Small intestine (tissue), 7 donors: ENCODE results near the gene NUP214. TPM values are rescaled to one million over a fixed set of nuclear protein-coding genes. Genes with fewer than 3 reads are reported as not detected.

Source experiments
- DNase-seq, 2 donors: peaks; one replicate each; pipeline versions ENCODE4 v3.0.0 to v3.0.0-alpha.2; 2013
- FAIRE-seq: peaks from 2 replicates; lab custom pipeline; 2012; peaks lifted over from hg19 to GRCh38; lab: Jason Lieb, UNC
- H3K27ac ChIP-seq, 3 donors: one replicate each; pipeline ENCODE4 v1.5.1; 2013; ENCODE audit warnings: low read length in 2 of 3, mild to moderate bottlenecking in 2 of 3, control low read depth in 1 of 3, inconsistent platforms in 1 of 3, low read depth in 1 of 3, moderate library complexity in 1 of 3
- H3K27me3 ChIP-seq, 3 donors: one replicate each; pipeline ENCODE4 v1.6.1; 2013; ENCODE audit warnings: low read length in 3 of 3, inconsistent platforms in 1 of 3; ENCODE audit not compliant: control insufficient read depth in 3 of 3, insufficient read depth in 3 of 3
- H3K36me3 ChIP-seq, 3 donors: one replicate each; pipeline ENCODE4 v1.6.1; 2013; ENCODE audit warnings: low read length in 3 of 3, inconsistent platforms in 1 of 3, low read depth in 1 of 3, mild to moderate bottlenecking in 1 of 3, moderate library complexity in 1 of 3; ENCODE audit not compliant: control insufficient read depth in 3 of 3, insufficient read depth in 2 of 3
- H3K4me1 ChIP-seq, 3 donors: one replicate each; pipeline ENCODE4 v1.6.1; 2013; ENCODE audit warnings: low read length in 2 of 3, inconsistent platforms in 1 of 3, low read depth in 1 of 3, mild to moderate bottlenecking in 1 of 3, moderate library complexity in 1 of 3; ENCODE audit not compliant: control insufficient read depth in 3 of 3, insufficient read depth in 2 of 3
- H3K4me3 ChIP-seq, 3 donors: one replicate each; pipeline ENCODE4 v1.5.1; 2013; ENCODE audit warnings: low read length in 3 of 3, control low read depth in 1 of 3, inconsistent platforms in 1 of 3, low read depth in 1 of 3, mild to moderate bottlenecking in 1 of 3, moderate library complexity in 1 of 3
- H3K9me3 ChIP-seq, 2 donors: one replicate each; pipeline ENCODE4 v1.6.1; 2013; ENCODE audit warnings: low read depth in 1 of 2, low read length in 1 of 2; ENCODE audit not compliant: control insufficient read depth in 2 of 2, insufficient read depth in 1 of 2
- WGBS, 3 donors: extraction: QIAGEN DNeasy Blood & Tissue Kit; methylation state at CpG; one replicate each; pipeline ENCODE4 v1.1.7; 2013; 5-methylcytosine and 5-hydroxymethylcytosine counted together
- polyA plus RNA-seq, 4 donors: library from polyadenylated mRNA; stranded (reverse) in 3 of 4; unstranded in 1 of 4; fragments of 200-250 nt in 3 of 4; fragments of 120-200 nt in 1 of 4; gene quantifications; one replicate each; pipeline versions ENCODE4 v1.2.1 to v1.2.3, GENCODE V29; 2013
- donor health status: healthy with polysubstance abuse.
- donor health status: control.
- donor health status: control.
- donor health status: Bipolar disorder and iron deficiency.
- donor health status: healthy.

Gene NUP214
- polyA plus RNA-seq, 4 donors = 16.7 to 49.7 (median 37.3) TPM

DNA sequence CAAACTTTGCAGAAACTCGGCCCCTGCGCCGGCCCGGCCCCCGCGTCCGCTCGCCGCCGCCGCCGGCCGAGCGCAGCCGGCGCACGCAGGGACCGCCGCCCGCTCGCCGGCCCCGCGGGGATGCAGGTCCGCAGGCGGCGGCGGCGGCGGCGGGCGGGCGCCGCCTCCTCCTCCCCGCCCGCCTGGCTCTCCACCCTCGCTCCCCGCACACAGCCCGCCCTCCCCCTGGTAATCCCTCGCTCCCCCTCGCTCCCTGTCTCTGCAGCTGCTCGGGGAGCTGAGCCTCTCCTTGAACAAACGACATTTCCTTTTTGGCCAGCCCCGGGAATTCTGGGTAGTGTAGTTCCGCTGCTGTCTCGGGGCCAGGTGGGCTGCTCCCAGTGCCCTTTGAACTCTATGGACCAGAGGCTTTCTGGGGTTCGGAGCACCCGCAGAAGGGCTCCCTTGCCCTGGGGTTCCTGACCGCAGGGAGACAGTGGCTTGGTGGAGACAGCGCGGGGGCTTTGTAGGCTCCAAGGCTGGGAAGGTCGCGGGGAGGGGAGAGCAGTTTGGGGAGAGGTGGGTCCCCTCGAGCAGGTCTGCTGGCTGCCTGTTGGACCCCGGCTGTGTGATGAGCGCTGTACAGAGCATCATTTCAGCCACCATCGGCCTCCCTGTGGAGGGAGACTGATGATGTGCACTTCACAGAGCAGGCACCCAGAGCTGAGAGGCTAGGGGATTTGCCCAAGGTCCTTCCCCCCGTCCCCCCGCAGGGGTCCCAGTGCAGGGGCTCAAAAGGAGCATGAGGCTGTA, 152.7 kb downstream of the NUP214 start:
- peak overlapping the region; percentile 29 to 72 (median 67) for H3K4me3 ChIP-seq
- peak; percentile 65 to 70 for DNase-seq
- peak overlapping the region in 1 of 3 donors; percentile 27 for H3K27ac ChIP-seq
- H3K36me3 ChIP-seq = no peaks in the 10 kb centered on the region
- H3K27me3 ChIP-seq = peaks cover 0 to 61% (median 8%) of the 10 kb centered on the region in 3 donors
- H3K4me1 ChIP-seq = peaks cover 0 to 2% (median 0%) of the 10 kb centered on the region in 3 donors
- WGBS, 3 donors = 5 to 19% (median 9%) methylated on average over 24 to 59 of the region's 59 CpGs
- no peak for FAIRE-seq
- no peaks in the 10 kb centered on the region for H3K9me3 ChIP-seq

GRCh38 chr9:131278702-131279111, 153.3 kb downstream of the NUP214 start:
- peak overlapping the region in 1 of 3 donors; percentile 27 for H3K27ac ChIP-seq
- peaks cover 0 to 65% (median 8%) of the 10 kb centered on the region in 3 donors for H3K27me3 ChIP-seq
- FAIRE-seq (no peak), DNase-seq (peak in 1 of 2 donors; percentile 26)
- H3K9me3 ChIP-seq = no peaks in the 10 kb centered on the region
- WGBS, 3 donors = 5 to 31% (median 9%) methylated on average over 10 of the region's 10 CpGs
- no peak overlapping the region for H3K4me3 ChIP-seq
- H3K4me1 ChIP-seq = peaks cover 0 to 2% (median 0%) of the 10 kb centered on the region in 3 donors
- H3K36me3 ChIP-seq = no peaks in the 10 kb centered on the region

- no peak overlapping the region for H3K27ac ChIP-seq
- no peak overlapping the region for H3K4me3 ChIP-seq
- H3K9me3 ChIP-seq = no peaks in the 10 kb centered on the region
- DNase-seq = no peak
- WGBS, 3 donors = 63 to 70% (median 67%) methylated on average over 11 of the region's 11 CpGs
- FAIRE-seq = no peak
- H3K27me3 ChIP-seq = peaks cover 0 to 67% (median 8%) of the 10 kb centered on the region in 3 donors
- no peaks in the 10 kb centered on the region for H3K36me3 ChIP-seq
- peaks cover 0 to 2% (median 0%) of the 10 kb centered on the region in 3 donors for H3K4me1 ChIP-seq
Measured at GRCh38 chr9:131279196-131279862, 153.9 kb downstream of the NUP214 start.

- no peaks in the 10 kb centered on the region for H3K36me3 ChIP-seq
- H3K4me3 ChIP-seq = no peak overlapping the region
- DNase-seq = no peak
- 70 to 73% (median 73%) methylated on average over 19 of the region's 19 CpGs for WGBS, 3 donors
- H3K9me3 ChIP-seq = no peaks in the 10 kb centered on the region
- H3K27me3 ChIP-seq = peaks cover 0 to 63% (median 8%) of the 10 kb centered on the region in 3 donors
- no peak overlapping the region for H3K27ac ChIP-seq
- FAIRE-seq = no peak
- peaks cover 0 to 2% (median 0%) of the 10 kb centered on the region in 3 donors for H3K4me1 ChIP-seq
Measured at GRCh38 chr9:131279863-131280570, 154.6 kb downstream of the NUP214 start.

- DNase-seq (no peak), FAIRE-seq (no peak)
- Histone ChIP-seq H3K27me3 (peaks cover 0 to 57% (median 8%) of the 10 kb centered on the region in 3 donors), H3K27ac (no peak overlapping the region), H3K36me3 (no peaks in the 10 kb centered on the region), H3K4me3 (no peak overlapping the region), H3K4me1 (peaks cover 0 to 2% (median 0%) of the 10 kb centered on the region in 3 donors), H3K9me3 (no peaks in the 10 kb centered on the region)
- WGBS, 3 donors = 53 to 82% (median 65%) methylated on average over 3 of the region's 3 CpGs
Measured at GRCh38 chr9:131280660-131281059, 155.3 kb downstream of the NUP214 start.

- WGBS, 3 donors = 71 to 79% (median 79%) methylated on average over 17 of the region's 17 CpGs
- no peak for FAIRE-seq
Measured at GRCh38 chr9:131281119-131281965, 156.0 kb downstream of the NUP214 start.

GRCh38 chr9:131282175-131282574, 156.8 kb downstream of the NUP214 start:
- FAIRE-seq = no peak
- peaks cover 0 to 49% (median 8%) of the 10 kb centered on the region in 3 donors for H3K27me3 ChIP-seq
- no peaks in the 10 kb centered on the region for H3K9me3 ChIP-seq
- no peak overlapping the region for H3K27ac ChIP-seq
- peaks cover 0 to 2% (median 0%) of the 10 kb centered on the region in 3 donors for H3K4me1 ChIP-seq
- H3K36me3 ChIP-seq = no peaks in the 10 kb centered on the region
- no peak overlapping the region for H3K4me3 ChIP-seq
- 75 to 85% (median 82%) methylated on average over 4 of the region's 4 CpGs for WGBS, 3 donors
- DNase-seq = no peak

More at GRCh38 chr9:131281119-131281965, 156.0 kb downstream of the NUP214 start:
- Histone ChIP-seq H3K9me3 (no peaks in the 10 kb centered on the region), H3K4me3 (no peak overlapping the region), H3K27ac (no peak overlapping the region), H3K36me3 (no peaks in the 10 kb centered on the region), H3K27me3 (peaks cover 0 to 50% (median 8%) of the 10 kb centered on the region in 3 donors), H3K4me1 (peaks cover 0 to 2% (median 0%) of the 10 kb centered on the region in 3 donors)
- DNase-seq = no peak
